HepG2 (cell line): Measurements from ENCODE around the gene SYNGR2. TPM values are rescaled to one million over a fixed set of nuclear protein-coding genes. Genes with fewer than 3 reads are reported as not detected.

ENCODE experiments used
- BCL3 ChIP-seq: sonication (generic); formaldehyde crosslinking; IDR thresholded peaks from 2 replicates; pipeline ENCODE4 v1.5.1; 2020; ENCODE audit warnings: mild to moderate bottlenecking, missing genetic modification reagents, moderate library complexity
- BORCS8-MEF2B ChIP-seq: sonication (generic); formaldehyde crosslinking; IDR thresholded peaks from 2 replicates; pipeline ENCODE4 v1.8.0; 2022; ENCODE audit warnings: mild to moderate bottlenecking, missing genetic modification reagents
- CBX5 ChIP-seq: sonication (generic); formaldehyde crosslinking; IDR thresholded peaks from 2 replicates; pipeline ENCODE4 v1.4.0; 2020; ENCODE audit warnings: missing genetic modification reagents, borderline replicate concordance
- CEBPZ ChIP-seq: IDR thresholded peaks from 2 replicates; pipeline ENCODE4 v1.6.1; 2012; ENCODE audit warnings: low read length, improper control_type of control experiment
- EZH2 ChIP-seq: conservative IDR thresholded peaks from 2 replicates; pipeline ENCODE4 v1.6.1; 2012; ENCODE audit warnings: mild to moderate bottlenecking, low read depth, low read length, moderate library complexity
- HCFC1 ChIP-seq: fragments of 150-350 bp; IDR thresholded peaks from 2 replicates; pipeline ENCODE4 v1.6.1; 2014; ENCODE audit warnings: low read depth, low read length
- MIER3 ChIP-seq: IDR thresholded peaks from 2 replicates; pipeline ENCODE4 v1.6.1; 2016; ENCODE audit warnings: missing compliant biosample characterization, borderline replicate concordance
- MTA3 ChIP-seq: sonication (generic); formaldehyde crosslinking; IDR thresholded peaks from 2 replicates; pipeline ENCODE4 v1.4.0; 2020; ENCODE audit warnings: missing genetic modification reagents
- NFE2L1 ChIP-seq: sonication (generic); formaldehyde crosslinking; IDR thresholded peaks from 2 replicates; pipeline ENCODE4 v1.4.0; 2020; ENCODE audit warnings: missing genetic modification reagents, mild to moderate bottlenecking, borderline replicate concordance
- SALL1 ChIP-seq: sonication (generic); formaldehyde crosslinking; IDR thresholded peaks from 2 replicates; pipeline ENCODE4 v1.8.0; 2022; ENCODE audit warnings: mild to moderate bottlenecking, missing genetic modification reagents
- SMC3 ChIP-seq: IDR thresholded peaks from 2 replicates; pipeline ENCODE4 v1.6.1; 2011; ENCODE audit warnings: low read length, improper control_type of control experiment
- SRSF9 ChIP-seq: fragments of 200-400 bp; formaldehyde crosslinking; IDR thresholded peaks from 2 replicates; pipeline ENCODE4 v1.6.1; 2018; ENCODE audit warnings: borderline replicate concordance, mild to moderate bottlenecking, low read depth, low read length; ENCODE audit not compliant: insufficient read depth, poor library complexity, severe bottlenecking
- TBX2 ChIP-seq: sonication (generic); formaldehyde crosslinking; IDR thresholded peaks from 2 replicates; pipeline ENCODE4 v1.5.0; 2020; ENCODE audit warnings: missing genetic modification reagents, mild to moderate bottlenecking, borderline replicate concordance
- TP53 ChIP-seq: sonication (generic); formaldehyde crosslinking; conservative IDR thresholded peaks from 2 replicates; pipeline ENCODE4 v1.4.0; 2020; ENCODE audit warnings: missing genetic modification reagents
- XBP1 ChIP-seq: sonication (generic); formaldehyde crosslinking; IDR thresholded peaks from 2 replicates; pipeline ENCODE4 v1.5.0; 2020; ENCODE audit warnings: missing genetic modification reagents
- ZMYM2 ChIP-seq: sonication (generic); formaldehyde crosslinking; IDR thresholded peaks from 2 replicates; pipeline ENCODE4 v1.8.0; 2022; ENCODE audit warnings: mild to moderate bottlenecking, missing genetic modification reagents
- ZMYM4 ChIP-seq: sonication (generic); formaldehyde crosslinking; IDR thresholded peaks from 2 replicates; pipeline ENCODE4 v1.8.1; 2023; ENCODE audit warnings: mild to moderate bottlenecking, missing genetic modification reagents
- ZNF468 ChIP-seq: sonication (generic); formaldehyde crosslinking; IDR thresholded peaks from 2 replicates; pipeline ENCODE4 v1.8.0; 2022; ENCODE audit warnings: mild to moderate bottlenecking, moderate library complexity, missing genetic modification reagents
- ZNF598 ChIP-seq: sonication (generic); formaldehyde crosslinking; IDR thresholded peaks from 2 replicates; pipeline ENCODE4 v1.5.1; 2020; ENCODE audit warnings: mild to moderate bottlenecking, missing genetic modification reagents, borderline replicate concordance
- ZNF720 ChIP-seq: sonication (generic); formaldehyde crosslinking; IDR thresholded peaks from 2 replicates; pipeline ENCODE4 v1.4.0; 2020; ENCODE audit warnings: missing genetic modification reagents
- polyA plus RNA-seq, 8 experiments: library from polyadenylated mRNA; depleted of rRNA in 3 of 8; stranded (reverse) in 7 of 8; unstranded in 1 of 8; fragments of >200 nt; fragmentation: Illumina TruSeq in 4 of 8; extraction: Trizol in 4 of 8; gene quantifications; 2 replicates each; pipeline versions ENCODE4 v1.2.1 to v1.2.3, GENCODE V29; 2011 to 2016; ENCODE audit warnings: low read depth in 4 of 8, missing spikeins in 1 of 8, mixed read lengths in 1 of 8; ENCODE audit not compliant: insufficient read depth in 1 of 8
- total RNA-seq, 5 experiments: library from RNA; depleted of rRNA; stranded (reverse); fragments of >200 nt; fragmentation: Illumina TruSeq; extraction: Trizol; gene quantifications; 2 replicates each; pipeline ENCODE4 v1.2.3, GENCODE V29; 2016; ENCODE audit warnings: low read depth in 1 of 5
- TF ChIP-seq, protein P1 (sequence below): sonication (generic); formaldehyde crosslinking; conservative IDR thresholded peaks from 2 replicates; pipeline ENCODE4 v1.4.0; 2020; ENCODE audit warnings: missing genetic modification reagents

The SYNGR2 gene
- total and polyA plus RNA-seq, 2 of the 13 experiments (the other 11 are each of a cell fraction or from before 2014, with no cell fraction given) = 46.7 to 170 TPM

GRCh38 chr17:78129351-78130089 lies 38.9 kb upstream of the SYNGR2 start (continued):
- TF ChIP-seq BCL3 (CRISPR knock-in tag) (no peak), TBX2 (CRISPR knock-in tag) (0 out of 2 replicates have a peak, but pooled peaks have one; percentile 1), CBX5 (no peak), XBP1 (CRISPR knock-in tag) (no peak), EZH2 (no peak), SRSF9 (no peak), ZNF468 (CRISPR knock-in tag) (no peak), ZNF598 (0 out of 2 replicates have a peak, but pooled peaks have one; percentile 25), SALL1 (CRISPR knock-in tag) (no peak), HCFC1 (no peak), BORCS8-MEF2B (no peak), MTA3 (CRISPR knock-in tag) (no peak), SMC3 (no peak), ZMYM4 (no peak), TP53 (CRISPR knock-in tag) (no peak), MIER3 (CRISPR knock-in tag) (no peak), ZNF720 (no peak), ZMYM2 (CRISPR knock-in tag) (peak; percentile 66; the same call in 1 of the 2 replicates), CEBPZ (no peak), NFE2L1 (CRISPR knock-in tag) (no peak)
- TF ChIP-seq, protein P1, sequence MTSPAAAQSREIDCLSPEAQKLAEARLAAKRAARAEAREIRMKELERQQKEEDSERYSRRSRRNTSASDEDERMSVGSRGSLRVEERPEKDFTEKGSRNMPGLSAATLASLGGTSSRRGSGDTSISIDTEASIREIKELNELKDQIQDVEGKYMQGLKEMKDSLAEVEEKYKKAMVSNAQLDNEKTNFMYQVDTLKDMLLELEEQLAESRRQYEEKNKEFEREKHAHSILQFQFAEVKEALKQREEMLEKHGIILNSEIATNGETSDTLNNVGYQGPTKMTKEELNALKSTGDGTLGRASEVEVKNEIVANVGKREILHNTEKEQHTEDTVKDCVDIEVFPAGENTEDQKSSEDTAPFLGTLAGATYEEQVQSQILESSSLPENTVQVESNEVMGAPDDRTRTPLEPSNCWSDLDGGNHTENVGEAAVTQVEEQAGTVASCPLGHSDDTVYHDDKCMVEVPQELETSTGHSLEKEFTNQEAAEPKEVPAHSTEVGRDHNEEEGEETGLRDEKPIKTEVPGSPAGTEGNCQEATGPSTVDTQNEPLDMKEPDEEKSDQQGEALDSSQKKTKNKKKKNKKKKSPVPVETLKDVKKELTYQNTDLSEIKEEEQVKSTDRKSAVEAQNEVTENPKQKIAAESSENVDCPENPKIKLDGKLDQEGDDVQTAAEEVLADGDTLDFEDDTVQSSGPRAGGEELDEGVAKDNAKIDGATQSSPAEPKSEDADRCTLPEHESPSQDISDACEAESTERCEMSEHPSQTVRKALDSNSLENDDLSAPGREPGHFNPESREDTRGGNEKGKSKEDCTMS (CRISPR knock-in tag) = no peak
